Measurements from ENCODE around the gene NPIPA3.
"Not testable (repeated sequence)": the region's sequence is repeated elsewhere in the genome, so short reads cannot be mapped to it uniquely, and the experiment has no call there.

The NPIPA3 gene

DNA sequence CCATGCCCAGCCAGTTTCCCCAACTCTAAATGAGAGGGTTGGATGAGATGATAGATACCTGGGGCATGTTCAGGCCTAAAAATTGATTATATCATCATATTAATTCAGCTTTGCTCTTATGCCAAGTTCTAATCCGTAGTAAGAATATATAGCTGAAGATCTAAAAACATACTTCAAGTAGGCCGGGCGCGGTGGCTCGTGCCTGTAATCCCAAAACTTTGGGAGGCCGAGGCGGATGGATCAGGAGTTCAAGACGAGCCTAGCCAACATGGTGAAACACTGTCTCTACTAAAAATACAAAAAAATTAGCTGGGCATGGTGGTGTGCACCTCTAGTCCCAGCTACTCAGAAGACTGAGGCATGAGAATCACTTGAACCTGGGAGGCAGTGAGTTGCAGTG lies 21.1 kb upstream of the NPIPA3 start:
- Histone ChIP-seq H3K27me3 (ENCODE audit: control insufficient read depth, insufficient read depth, low read length) (peaks cover 4% of the 10 kb centered on the region), H3K4me3 (ENCODE audit: low read length) (no peak overlapping the region), H3K9me3 (ENCODE audit: control insufficient read depth, low read length) (no peaks in the 10 kb centered on the region), H3K4me1 (ENCODE audit: control insufficient read depth, insufficient read depth, low read length) (no peaks in the 10 kb centered on the region), H3K36me3 (ENCODE audit: control insufficient read depth, insufficient read depth, low read length) (peaks cover 7% of the 10 kb centered on the region), H3K9ac (ENCODE audit: low read length) (no peak overlapping the region)

DNA sequence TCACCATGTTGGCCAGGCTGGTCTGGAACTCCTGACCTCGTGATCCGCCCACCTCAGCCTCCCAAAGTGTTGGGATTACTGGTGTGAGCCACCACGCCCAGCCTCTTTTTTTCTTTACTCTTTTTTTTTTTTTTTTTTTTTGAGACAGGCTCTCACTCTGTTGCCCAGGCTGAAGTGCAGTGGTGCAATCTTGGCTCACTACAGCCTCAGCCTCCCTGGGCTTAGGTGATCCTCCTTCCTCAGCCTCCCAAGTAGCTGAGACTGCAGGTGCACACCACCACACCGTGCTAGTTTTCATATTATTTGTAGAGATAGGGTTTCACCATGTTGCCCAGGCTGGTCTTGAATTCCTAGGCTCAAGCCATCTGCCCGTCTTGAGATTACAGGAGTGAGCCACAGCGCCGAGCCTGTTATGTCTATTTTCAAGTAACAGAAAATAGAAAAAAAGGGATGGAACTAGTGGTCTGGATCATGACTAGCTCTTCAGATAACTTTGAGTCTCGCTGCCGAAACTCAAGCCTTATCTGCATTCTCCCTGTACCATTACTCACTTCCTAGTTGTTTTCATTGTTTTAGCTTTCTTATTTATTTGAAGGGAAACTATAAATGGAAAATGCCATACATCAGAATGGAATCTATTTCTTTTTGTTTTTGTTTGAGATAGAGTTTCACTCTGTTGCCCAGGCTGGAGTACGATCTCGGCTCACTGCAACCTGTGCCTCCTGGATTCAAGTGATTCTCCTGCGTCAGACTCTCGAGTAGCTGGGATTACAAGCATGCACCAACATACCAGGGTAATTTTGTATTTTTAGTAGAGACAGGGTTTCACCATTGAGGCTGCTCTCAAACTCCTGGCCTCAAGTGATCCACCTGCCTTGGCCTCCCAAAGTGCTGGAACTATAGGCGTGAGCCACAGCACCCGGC lies 17.1 kb upstream of the NPIPA3 start:
- H3K9ac ChIP-seq (ENCODE audit: low read length); H3K4me3 ChIP-seq (ENCODE audit: low read length); H3K36me3 ChIP-seq (ENCODE audit: control insufficient read depth, insufficient read depth, low read length): not testable (repeated sequence)

DNA sequence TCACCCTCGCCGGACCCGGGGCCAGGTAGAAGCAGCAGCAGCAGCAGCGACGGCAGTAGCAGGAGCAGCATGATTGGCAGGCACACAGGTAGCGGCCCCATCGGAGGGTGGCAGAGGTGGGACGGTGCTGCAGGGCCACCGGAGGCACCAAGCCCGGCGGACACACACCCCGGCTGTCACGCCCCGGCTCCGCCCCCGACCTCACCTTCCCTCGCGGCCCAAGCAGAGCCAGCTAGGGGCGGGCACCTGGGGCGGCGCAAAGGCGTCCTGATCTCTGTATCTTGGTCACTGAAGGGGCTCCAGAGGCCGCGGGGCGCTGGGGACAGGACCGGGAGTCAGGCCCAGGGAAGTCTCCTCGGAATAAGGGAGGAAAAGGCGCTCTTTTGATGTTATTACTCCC lies 9.1 kb upstream of the NPIPA3 start, which contains the start of gene PLA2G10:
PLA2G10 (minus strand) TSS at position 180 of the 400 bp plus-strand sequence; CDS start at position 101, 79 bp downstream.
- H3K9me3 ChIP-seq (ENCODE audit: control insufficient read depth, low read length); H3K27me3 ChIP-seq (ENCODE audit: control insufficient read depth, insufficient read depth, low read length); H3K4me1 ChIP-seq (ENCODE audit: control insufficient read depth, insufficient read depth, low read length); H3K36me3 ChIP-seq (ENCODE audit: control insufficient read depth, insufficient read depth, low read length); H3K4me3 ChIP-seq (ENCODE audit: low read length); H3K9ac ChIP-seq (ENCODE audit: low read length): not testable (repeated sequence)

More for the DNA sequence above, 17.1 kb upstream of the NPIPA3 start:
- H3K27me3 ChIP-seq (ENCODE audit: control insufficient read depth, insufficient read depth, low read length); H3K4me1 ChIP-seq (ENCODE audit: control insufficient read depth, insufficient read depth, low read length); H3K9me3 ChIP-seq (ENCODE audit: control insufficient read depth, low read length): not testable (repeated sequence)

DNA sequence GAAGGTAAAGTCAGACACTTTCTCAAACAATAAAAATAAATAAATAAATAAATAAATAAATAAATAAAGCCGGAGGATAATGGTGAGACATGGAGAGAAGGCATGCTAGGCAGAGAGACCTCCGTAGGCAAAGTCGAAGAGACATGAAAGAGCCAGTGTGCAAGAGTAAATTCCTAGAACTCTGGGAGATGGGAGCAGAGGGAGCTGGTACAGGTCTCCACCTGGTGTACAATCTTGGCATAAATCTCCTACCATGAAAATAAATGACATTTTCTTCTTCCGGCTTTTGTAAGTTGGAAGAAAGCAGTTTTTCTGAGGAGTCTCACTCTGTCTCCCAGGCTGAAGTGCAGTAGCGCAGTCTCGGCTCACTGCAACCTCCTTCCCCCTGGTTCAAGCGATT lies 1.4 kb upstream of the NPIPA3 start:
- not testable (repeated sequence) for H3K9me3 ChIP-seq (ENCODE audit: control insufficient read depth, low read length); H3K4me1 ChIP-seq (ENCODE audit: control insufficient read depth, insufficient read depth, low read length); H3K36me3 ChIP-seq (ENCODE audit: control insufficient read depth, insufficient read depth, low read length); H3K4me3 ChIP-seq (ENCODE audit: low read length); H3K9ac ChIP-seq (ENCODE audit: low read length); H3K27me3 ChIP-seq (ENCODE audit: control insufficient read depth, insufficient read depth, low read length)

DNA sequence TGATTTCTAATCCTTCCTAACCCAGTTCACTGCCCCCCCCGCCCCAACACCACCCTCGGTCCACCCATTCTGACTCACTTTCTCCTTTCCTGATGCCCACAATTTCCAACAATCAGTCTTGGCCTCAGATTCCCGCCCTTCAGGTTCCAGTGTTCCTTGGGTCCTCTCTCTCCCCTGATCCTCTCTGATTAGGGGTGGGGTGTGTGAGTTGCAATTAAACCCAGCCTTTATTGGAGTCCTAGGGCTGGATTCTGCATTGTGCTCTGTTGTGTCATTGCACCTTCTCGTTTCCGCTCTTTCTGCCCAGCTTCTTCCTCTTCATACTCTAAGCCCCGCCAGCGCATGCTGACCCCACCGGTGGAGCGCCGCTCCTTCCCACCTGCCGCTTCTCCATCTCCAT lies 539 bp upstream of the NPIPA3 start:
- not testable (repeated sequence) for H3K36me3 ChIP-seq (ENCODE audit: control insufficient read depth, insufficient read depth, low read length); H3K4me3 ChIP-seq (ENCODE audit: low read length); H3K27me3 ChIP-seq (ENCODE audit: control insufficient read depth, insufficient read depth, low read length); H3K9ac ChIP-seq (ENCODE audit: low read length); H3K9me3 ChIP-seq (ENCODE audit: control insufficient read depth, low read length); H3K4me1 ChIP-seq (ENCODE audit: control insufficient read depth, insufficient read depth, low read length)

DNA sequence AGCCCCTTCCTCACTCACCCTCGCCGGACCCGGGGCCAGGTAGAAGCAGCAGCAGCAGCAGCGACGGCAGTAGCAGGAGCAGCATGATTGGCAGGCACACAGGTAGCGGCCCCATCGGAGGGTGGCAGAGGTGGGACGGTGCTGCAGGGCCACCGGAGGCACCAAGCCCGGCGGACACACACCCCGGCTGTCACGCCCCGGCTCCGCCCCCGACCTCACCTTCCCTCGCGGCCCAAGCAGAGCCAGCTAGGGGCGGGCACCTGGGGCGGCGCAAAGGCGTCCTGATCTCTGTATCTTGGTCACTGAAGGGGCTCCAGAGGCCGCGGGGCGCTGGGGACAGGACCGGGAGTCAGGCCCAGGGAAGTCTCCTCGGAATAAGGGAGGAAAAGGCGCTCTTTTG lies 30.0 kb downstream of the NPIPA3 start:
- not testable (repeated sequence) for H3K27me3 ChIP-seq (ENCODE audit: control insufficient read depth, insufficient read depth, low read length); H3K9ac ChIP-seq (ENCODE audit: low read length)

DNA sequence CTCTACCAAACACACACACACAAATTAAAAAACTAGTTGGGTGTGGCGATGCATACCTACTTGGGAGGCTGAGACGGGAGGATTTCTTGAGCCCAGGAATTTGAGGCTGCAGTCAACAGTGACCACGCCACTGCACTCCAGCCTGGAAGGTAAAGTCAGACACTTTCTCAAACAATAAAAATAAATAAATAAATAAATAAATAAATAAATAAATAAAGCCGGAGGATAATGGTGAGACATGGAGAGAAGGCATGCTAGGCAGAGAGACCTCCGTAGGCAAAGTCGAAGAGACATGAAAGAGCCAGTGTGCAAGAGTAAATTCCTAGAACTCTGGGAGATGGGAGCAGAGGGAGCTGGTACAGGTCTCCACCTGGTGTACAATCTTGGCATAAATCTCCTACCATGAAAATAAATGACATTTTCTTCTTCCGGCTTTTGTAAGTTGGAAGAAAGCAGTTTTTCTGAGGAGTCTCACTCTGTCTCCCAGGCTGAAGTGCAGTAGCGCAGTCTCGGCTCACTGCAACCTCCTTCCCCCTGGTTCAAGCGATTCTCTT lies 37.7 kb downstream of the NPIPA3 start:
- not testable (repeated sequence) for H3K4me3 ChIP-seq (ENCODE audit: low read length)

More for the DNA sequence above, 30.0 kb downstream of the NPIPA3 start:
- not testable (repeated sequence) for H3K36me3 ChIP-seq (ENCODE audit: control insufficient read depth, insufficient read depth, low read length); H3K4me3 ChIP-seq (ENCODE audit: low read length); H3K4me1 ChIP-seq (ENCODE audit: control insufficient read depth, insufficient read depth, low read length); H3K9me3 ChIP-seq (ENCODE audit: control insufficient read depth, low read length)

DNA sequence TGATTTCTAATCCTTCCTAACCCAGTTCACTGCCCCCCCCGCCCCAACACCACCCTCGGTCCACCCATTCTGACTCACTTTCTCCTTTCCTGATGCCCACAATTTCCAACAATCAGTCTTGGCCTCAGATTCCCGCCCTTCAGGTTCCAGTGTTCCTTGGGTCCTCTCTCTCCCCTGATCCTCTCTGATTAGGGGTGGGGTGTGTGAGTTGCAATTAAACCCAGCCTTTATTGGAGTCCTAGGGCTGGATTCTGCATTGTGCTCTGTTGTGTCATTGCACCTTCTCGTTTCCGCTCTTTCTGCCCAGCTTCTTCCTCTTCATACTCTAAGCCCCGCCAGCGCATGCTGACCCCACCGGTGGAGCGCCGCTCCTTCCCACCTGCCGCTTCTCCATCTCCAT lies 38.6 kb downstream of the NPIPA3 start:
- not testable (repeated sequence) for H3K4me3 ChIP-seq (ENCODE audit: low read length); H3K4me1 ChIP-seq (ENCODE audit: control insufficient read depth, insufficient read depth, low read length); H3K9me3 ChIP-seq (ENCODE audit: control insufficient read depth, low read length); H3K27me3 ChIP-seq (ENCODE audit: control insufficient read depth, insufficient read depth, low read length); H3K36me3 ChIP-seq (ENCODE audit: control insufficient read depth, insufficient read depth, low read length); H3K9ac ChIP-seq (ENCODE audit: low read length)

More for the DNA sequence above, 37.7 kb downstream of the NPIPA3 start:
- not testable (repeated sequence) for H3K9me3 ChIP-seq (ENCODE audit: control insufficient read depth, low read length); H3K9ac ChIP-seq (ENCODE audit: low read length); H3K36me3 ChIP-seq (ENCODE audit: control insufficient read depth, insufficient read depth, low read length); H3K27me3 ChIP-seq (ENCODE audit: control insufficient read depth, insufficient read depth, low read length); H3K4me1 ChIP-seq (ENCODE audit: control insufficient read depth, insufficient read depth, low read length)

DNA sequence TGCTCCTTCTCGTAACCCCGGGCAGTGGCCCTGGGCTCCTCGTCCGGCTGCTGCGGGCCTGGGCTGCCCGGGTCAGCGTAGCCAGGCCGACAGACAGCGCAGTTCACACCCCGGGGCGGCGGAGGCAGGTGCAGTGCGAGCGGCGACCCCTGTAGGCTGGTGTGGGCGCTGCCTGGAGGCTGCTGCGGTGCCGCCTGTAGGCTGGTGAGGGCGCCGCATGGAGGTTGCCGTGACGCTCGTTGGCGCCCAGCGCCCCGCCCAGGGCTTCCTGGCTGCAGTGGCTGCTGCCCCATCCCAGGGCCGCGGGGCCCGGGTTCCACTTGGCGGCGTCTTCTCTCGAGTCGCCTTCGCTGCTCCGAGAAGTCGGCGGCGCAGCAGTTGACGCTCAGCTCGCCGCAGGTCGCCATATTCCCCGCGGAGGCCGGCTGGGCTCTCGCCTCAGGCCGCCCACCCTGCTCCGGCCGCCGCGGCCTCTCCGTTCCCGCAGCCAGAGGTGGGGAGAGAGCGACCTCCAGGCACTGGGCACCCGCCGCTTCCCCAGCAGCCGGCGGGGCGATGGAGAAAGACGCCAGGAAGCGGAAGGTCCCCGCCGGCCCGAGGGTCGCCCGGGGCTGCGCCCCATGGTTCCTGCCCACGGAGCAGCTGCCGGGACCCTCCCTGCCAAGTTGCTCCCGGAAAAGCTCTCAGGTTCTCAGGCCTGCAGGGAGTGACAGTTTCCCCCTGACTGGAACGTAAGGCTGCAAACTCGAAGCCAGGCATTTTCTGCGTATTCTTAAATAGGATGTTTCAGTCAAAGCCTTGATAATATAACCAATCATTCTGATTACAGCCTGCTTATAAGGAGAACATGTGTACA lies 39.3 kb downstream of the NPIPA3 start, which contains the start of gene NPIPA2:
NPIPA2 (plus strand) TSS at position 261 of the 856 bp plus-strand sequence. CDS start 5,533 bp downstream, outside the sequence.
- H3K36me3 ChIP-seq (ENCODE audit: control insufficient read depth, insufficient read depth, low read length); H3K4me1 ChIP-seq (ENCODE audit: control insufficient read depth, insufficient read depth, low read length); H3K9me3 ChIP-seq (ENCODE audit: control insufficient read depth, low read length); H3K27me3 ChIP-seq (ENCODE audit: control insufficient read depth, insufficient read depth, low read length); H3K9ac ChIP-seq (ENCODE audit: low read length); H3K4me3 ChIP-seq (ENCODE audit: low read length): not testable (repeated sequence)

DNA sequence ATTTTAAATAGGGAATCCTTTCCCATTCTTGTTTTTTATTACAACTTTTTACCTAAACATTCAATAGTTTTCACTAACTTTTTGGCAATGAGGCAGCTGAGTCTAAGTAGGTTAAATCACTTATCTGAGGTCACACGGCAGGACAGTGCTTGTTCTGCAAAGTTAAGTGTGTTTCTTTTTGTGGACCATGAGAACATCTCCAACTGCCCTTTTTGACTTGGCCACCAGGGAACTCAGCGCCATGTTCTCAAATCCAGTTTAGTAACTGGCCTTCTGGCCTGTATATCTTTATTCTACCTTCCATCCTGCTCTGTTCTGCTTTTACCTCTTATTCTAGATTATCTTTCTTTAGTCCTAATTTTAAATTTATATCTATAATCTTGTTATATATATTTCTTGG lies 70.4 kb downstream of the NPIPA3 start:
- not testable (repeated sequence) for H3K4me3 ChIP-seq (ENCODE audit: low read length); H3K27me3 ChIP-seq (ENCODE audit: control insufficient read depth, insufficient read depth, low read length); H3K4me1 ChIP-seq (ENCODE audit: control insufficient read depth, insufficient read depth, low read length); H3K9me3 ChIP-seq (ENCODE audit: control insufficient read depth, low read length); H3K36me3 ChIP-seq (ENCODE audit: control insufficient read depth, insufficient read depth, low read length); H3K9ac ChIP-seq (ENCODE audit: low read length)

DNA sequence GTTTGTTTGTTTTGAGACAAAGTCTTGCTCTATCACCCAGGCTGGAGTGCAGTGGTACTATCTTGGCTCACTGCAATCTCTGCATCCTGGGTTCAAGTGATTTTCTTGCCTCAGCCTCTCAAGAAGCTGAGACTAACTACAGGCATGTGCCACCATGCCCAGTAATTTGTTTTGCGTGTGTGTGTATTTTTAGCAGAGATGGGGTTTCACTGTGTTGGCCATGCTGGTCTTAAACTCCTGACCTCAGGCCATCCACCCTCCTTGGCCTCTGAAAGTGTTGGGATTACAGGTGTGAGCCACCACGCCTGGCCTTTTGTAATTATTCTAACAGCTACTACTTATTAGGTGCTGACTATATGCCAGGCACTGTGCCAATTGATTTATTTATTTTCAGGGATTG lies 72.4 kb downstream of the NPIPA3 start:
- H3K36me3 ChIP-seq (ENCODE audit: control insufficient read depth, insufficient read depth, low read length); H3K27me3 ChIP-seq (ENCODE audit: control insufficient read depth, insufficient read depth, low read length); H3K9me3 ChIP-seq (ENCODE audit: control insufficient read depth, low read length); H3K9ac ChIP-seq (ENCODE audit: low read length); H3K4me3 ChIP-seq (ENCODE audit: low read length); H3K4me1 ChIP-seq (ENCODE audit: control insufficient read depth, insufficient read depth, low read length): not testable (repeated sequence)

Measured in mucosa of stomach (tissue), 1 donor.